Measurements from ENCODE around the gene ELF3. TPM values are rescaled to one million over a fixed set of nuclear protein-coding genes. Genes with fewer than 3 reads are reported as not detected.

ELF3 gene
- total and polyA plus RNA-seq, 10 of the 15 experiments (the other 5 are each of a cell fraction or from before 2014, with no cell fraction given), result 0.07 to 14.3 (median 0.58) TPM; not detected in 1

- Histone ChIP-seq H3K27ac (ENCODE audit: control insufficient read depth, insufficient read depth) (no peak overlapping the region), H3K4me2 (ENCODE audit: control insufficient read depth, insufficient read depth) (no peak overlapping the region), H3K27me3 (replicated peaks in 1 of 2; ENCODE audit: control insufficient read depth in 2 of 2, insufficient read depth in 2 of 2, low read length in 1 of 2) (peaks cover 0 to 3% of the 10 kb centered on the region in 2 experiments; a peak in 1 of 4 replicates), H3K4me1 (ENCODE audit: control insufficient read depth, insufficient read depth, low read length) (no peaks in the 10 kb centered on the region), H3K36me3 (ENCODE audit: control insufficient read depth in 2 of 2, insufficient read depth in 2 of 2, low read length in 1 of 2) (no peaks in the 10 kb centered on the region), H2AFZ (ENCODE audit: control insufficient read depth, low read depth, low read length) (no peak overlapping the region), H3K9me3 (replicated peaks; ENCODE audit: control insufficient read depth, insufficient read depth, low read length) (no peaks in the 10 kb centered on the region), H3K4me3 (no peak overlapping the region), H4K20me1 (ENCODE audit: control insufficient read depth, insufficient read depth) (no peaks in the 10 kb centered on the region), H3K9ac (ENCODE audit: control insufficient read depth, insufficient read depth, low read length) (no peak overlapping the region), H3K79me2 (ENCODE audit: control insufficient read depth, insufficient read depth, low read length) (no peaks in the 10 kb centered on the region)
- FAIRE-seq (no peak), DNase-seq (ENCODE audit: low read depth, low spot score) (no peak), ATAC-seq (no peak)
- ChIA-PET SMC1A (ENCODE audit: uncharacterized antibody, unreplicated experiment) (no interaction called here), POLR2A (interaction anchor here (0.6 kb wide), 1 partner anchor 14 kb away, joined by 4 read pairs; no protein-coding TSS in a partner anchor), CTCF (no interaction called here), RAD21 (ENCODE audit: unreplicated experiment) (interaction anchor here (0.5 to 0.7 kb wide), 2 partner anchors 52 to 56 kb away, joined by 3 to 4 read pairs; partner anchors contain the start of gene ELF3)
- TF ChIP-seq SKIL (IDR thresholded peaks at IDR 0.05; ENCODE audit: low read depth, poor library complexity, severe bottlenecking) (no peak), HCFC1 (IDR thresholded peaks at IDR 0.05; ENCODE audit: low read length) (no peak), CHD1 (IDR thresholded peaks at IDR 0.05; ENCODE audit: low read depth, low read length) (no peak), NFYA (IDR thresholded peaks at IDR 0.05; ENCODE audit: borderline replicate concordance, low read depth, low read length) (no peak), HSF1 (IDR thresholded peaks at IDR 0.05; ENCODE audit: low read depth, low read length) (no peak), GABPA (IDR thresholded peaks at IDR 0.05; ENCODE audit: low read depth) (no peak), EP300 (IDR thresholded peaks at IDR 0.05; ENCODE audit: borderline replicate concordance in 1 of 2, control insufficient read depth in 1 of 2, low read depth in 2 of 2, low read length in 2 of 2) (no peak), FOS (IDR thresholded peaks at IDR 0.05; ENCODE audit: borderline replicate concordance, extremely low read depth, insufficient read length) (no peak), STAT1 (conservative IDR thresholded peaks at IDR 0.05) (no peak), IRF5 (IDR thresholded peaks at IDR 0.05; ENCODE audit: borderline replicate concordance) (no peak), NR2C1 (IDR thresholded peaks at IDR 0.05) (no peak), TBL1XR1 (IDR thresholded peaks at IDR 0.05; ENCODE audit: low read depth, low read length) (no peak), ZSCAN29 (IDR thresholded peaks at IDR 0.05) (no peak), SP1 (IDR thresholded peaks at IDR 0.05; ENCODE audit: low read depth, low read length) (no peak), TCF12 (IDR thresholded peaks at IDR 0.05; ENCODE audit: low read depth, low read length) (no peak)
- BruUV-seq (replicated peaks), result no TSS peak
- in situ Hi-C loops (cut with MboI) (no loop called here), intact Hi-C loops (cut with micrococcal nuclease; ENCODE audit: unreplicated experiment) (no loop called here)
- WGBS (ENCODE audit: insufficient coverage, insufficient replicate concordance, low lambda C conversion rate, missing lambda C conversion rate), result 0% methylated on average over 1 of the region's 1 CpG
Observed at GRCh38 chr1:202063093-202063492, 52.7 kb downstream of the ELF3 start.
